ENCODE results near the gene TRMT112. TPM values are rescaled to one million over a fixed set of nuclear protein-coding genes. Genes with fewer than 3 reads are reported as not detected.

The TRMT112 gene
- total and polyA plus RNA-seq, 2 experiments from 2014 or later, result 298 to 927 TPM

- no peak overlapping the region for H3K27ac Mint-ChIP-seq
- peaks cover 3% of the 10 kb centered on the region; the same call in 1 of the 2 replicates for H3K4me1 ChIP-seq (ENCODE audit: insufficient read depth)
- H3K4me3 Mint-ChIP-seq, result no peak overlapping the region; the same call in 2 of the 3 replicates
- peaks cover 9% of the 10 kb centered on the region for H3K4me1 Mint-ChIP-seq
- no peak overlapping the region for H3K4me3 ChIP-seq
- ATAC-seq (peak; percentile 21), DNase-seq (ENCODE audit: low spot score) (no peak)
- no peaks in the 10 kb centered on the region for H3K27me3 ChIP-seq (ENCODE audit: insufficient read depth)
- no peak overlapping the region for H3K4me2 ChIP-seq
- TF ChIP-seq POLR2AphosphoS5 (IDR thresholded peaks at IDR 0.05; ENCODE audit: low read depth) (no peak), CTCF (conservative IDR thresholded peaks at IDR 0.05; ENCODE audit: low read depth in 2 of 2) (no peak), ZNF462 (CRISPR knock-in tag; IDR thresholded peaks at IDR 0.05) (no peak), JUNB (IDR thresholded peaks at IDR 0.05; ENCODE audit: unreplicated experiment) (no peak), EZH2 (IDR thresholded peaks at IDR 0.05; ENCODE audit: low read depth, unreplicated experiment) (no peak), ZNF331 (CRISPR knock-in tag; IDR thresholded peaks at IDR 0.05; ENCODE audit: low read depth) (no peak), CREB1 (CRISPR knock-in tag; IDR thresholded peaks at IDR 0.05; ENCODE audit: low read depth) (no peak), ZNF114 (CRISPR knock-in tag; IDR thresholded peaks at IDR 0.05) (no peak), STAT1 (IDR thresholded peaks at IDR 0.05; ENCODE audit: unreplicated experiment) (no peak), EZH2phosphoT487 (IDR thresholded peaks at IDR 0.05; ENCODE audit: unreplicated experiment) (no peak), REST (IDR thresholded peaks at IDR 0.05; ENCODE audit: unreplicated experiment) (no peak), NANOG (IDR thresholded peaks at IDR 0.05; ENCODE audit: borderline replicate concordance) (no peak)
- TF ChIP-seq, protein P1, sequence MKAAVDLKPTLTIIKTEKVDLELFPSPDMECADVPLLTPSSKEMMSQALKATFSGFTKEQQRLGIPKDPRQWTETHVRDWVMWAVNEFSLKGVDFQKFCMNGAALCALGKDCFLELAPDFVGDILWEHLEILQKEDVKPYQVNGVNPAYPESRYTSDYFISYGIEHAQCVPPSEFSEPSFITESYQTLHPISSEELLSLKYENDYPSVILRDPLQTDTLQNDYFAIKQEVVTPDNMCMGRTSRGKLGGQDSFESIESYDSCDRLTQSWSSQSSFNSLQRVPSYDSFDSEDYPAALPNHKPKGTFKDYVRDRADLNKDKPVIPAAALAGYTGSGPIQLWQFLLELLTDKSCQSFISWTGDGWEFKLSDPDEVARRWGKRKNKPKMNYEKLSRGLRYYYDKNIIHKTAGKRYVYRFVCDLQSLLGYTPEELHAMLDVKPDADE (IDR thresholded peaks at IDR 0.05), result no peak
- H2AFZ ChIP-seq, result 0 out of 2 replicates have a peak overlapping the region, but pooled peaks have one; percentile 59
- H3K27me3 Mint-ChIP-seq (ENCODE audit: insufficient read depth, low read depth, poor library complexity), result peaks cover 8% of the 10 kb centered on the region
- H3K79me2 ChIP-seq (replicated peaks; ENCODE audit: insufficient read depth), result no peaks in the 10 kb centered on the region
- H3F3A ChIP-seq (replicated peaks; ENCODE audit: low read depth), result 0 out of 2 replicates have a peak, but pooled peaks cover 8% of the 10 kb centered on the region
- H3K36me3 ChIP-seq (ENCODE audit: insufficient read depth), result no peaks in the 10 kb centered on the region
- no peaks in the 10 kb centered on the region for H3K9me3 Mint-ChIP-seq
- no peaks in the 10 kb centered on the region for H3K9me2 ChIP-seq (ENCODE audit: insufficient read depth)
- H4K20me1 ChIP-seq (replicated peaks; ENCODE audit: insufficient read depth), result no peaks in the 10 kb centered on the region
- H3K36me3 Mint-ChIP-seq (ENCODE audit: low read depth), result no peaks in the 10 kb centered on the region
- H3K27ac ChIP-seq (ENCODE audit: low read depth), result no peak overlapping the region
Observed at GRCh38 chr11:64330888-64331287, 13.5 kb upstream of the TRMT112 start.

All from GM23338 (cell line).